HEK293 (cell line): ENCODE results near the gene AGXT.

Experiments used
- CTCF ChIA-PET: fragments of 350-600 bp; formaldehyde crosslinking; extraction: SDS; loops from one replicate; lab custom pipeline; 2021; ENCODE audit warnings: antibody characterized with exemption; lab: Yijun Ruan, JAX
- POLR2A ChIA-PET: fragments of 300-600 bp; formaldehyde crosslinking; extraction: SDS; loops from one replicate; lab custom pipeline; 2020; ENCODE audit warnings: antibody characterized with exemption, inconsistent platforms; lab: Yijun Ruan, JAX
- H3K27ac ChIP-seq: fragments of 200-500 bp; sonication (Bioruptor generic); 2 replicates; pipeline ENCODE4 v1.5.1; 2014; ENCODE audit warnings: low read depth, low read length, control low read depth, inconsistent platforms; ENCODE audit errors: extremely low read depth
- H3K36me3 ChIP-seq, 2 experiments: fragments of 200-500 bp in 1 of 2; sonication (Bioruptor generic) in 1 of 2; 1 replicate in 1 of 2; 2 replicates in 1 of 2; pipeline ENCODE4 v1.5.1; 2014 to 2017; ENCODE audit warnings: inconsistent platforms in 2 of 2, low read length in 2 of 2; ENCODE audit not compliant: control insufficient read depth in 2 of 2, insufficient read depth in 1 of 2
- H3K4me1 ChIP-seq: fragments of 200-500 bp; sonication (Bioruptor generic); 2 replicates; pipeline ENCODE4 v1.5.1; 2014; ENCODE audit warnings: mild to moderate bottlenecking, low read length, inconsistent platforms; ENCODE audit not compliant: control insufficient read depth, insufficient read depth
- H3K4me3 ChIP-seq: 2 replicates; pipeline ENCODE4 v1.5.1; 2011; ENCODE audit warnings: low read depth, mild to moderate bottlenecking, control low read depth, low read length, moderate library complexity
- H3K9me3 ChIP-seq: fragments of 200-500 bp; sonication (Bioruptor generic); 2 replicates; pipeline ENCODE4 v1.5.1; 2014; ENCODE audit warnings: low read depth, low read length, inconsistent platforms; ENCODE audit not compliant: control insufficient read depth, insufficient read depth
- ATF2 ChIP-seq: fragments of 450-650 bp; formaldehyde crosslinking; IDR thresholded peaks from 2 replicates; pipeline ENCODE4 v1.5.1; 2016; ENCODE audit warnings: missing biosample characterization, missing genetic modification characterization, low read depth
- GFI1B ChIP-seq: fragments of 450-650 bp; formaldehyde crosslinking; IDR thresholded peaks from 2 replicates; pipeline ENCODE4 v1.5.1; 2016; ENCODE audit warnings: missing biosample characterization, missing genetic modification characterization
- GLIS1 ChIP-seq: fragments of 450-650 bp; formaldehyde crosslinking; IDR thresholded peaks from 2 replicates; pipeline ENCODE4 v1.5.1; 2016; ENCODE audit warnings: missing biosample characterization, missing genetic modification characterization
- KLF9 ChIP-seq: fragments of 450-650 bp; formaldehyde crosslinking; IDR thresholded peaks from 2 replicates; pipeline ENCODE4 v1.5.1; 2016; ENCODE audit warnings: missing biosample characterization, missing genetic modification characterization, low read depth
- MEIS1 ChIP-seq: sonication (generic); formaldehyde crosslinking; IDR thresholded peaks from 2 replicates; pipeline ENCODE4 v1.8.1; 2022; ENCODE audit warnings: missing genetic modification reagents, mild to moderate bottlenecking, borderline replicate concordance
- MYNN ChIP-seq: fragments of 450-650 bp; formaldehyde crosslinking; IDR thresholded peaks from 2 replicates; pipeline ENCODE4 v1.5.1; 2016; ENCODE audit warnings: missing biosample characterization, missing genetic modification characterization, borderline replicate concordance
- REST ChIP-seq: fragments of 450-650 bp; formaldehyde crosslinking; IDR thresholded peaks from 2 replicates; pipeline ENCODE4 v1.5.1; 2016; ENCODE audit warnings: missing biosample characterization, missing genetic modification characterization
- ZFP37 ChIP-seq: fragments of 450-650 bp; formaldehyde crosslinking; IDR thresholded peaks from 2 replicates; pipeline ENCODE4 v1.5.1; 2016; ENCODE audit warnings: missing biosample characterization, missing genetic modification characterization
- ZFP69B ChIP-seq: fragments of 450-650 bp; formaldehyde crosslinking; IDR thresholded peaks from 2 replicates; pipeline ENCODE4 v1.5.1; 2016; ENCODE audit warnings: missing biosample characterization, missing genetic modification characterization
- ZIC2 ChIP-seq: fragments of 450-650 bp; formaldehyde crosslinking; IDR thresholded peaks from 2 replicates; pipeline ENCODE4 v1.5.1; 2016; ENCODE audit warnings: missing biosample characterization, missing genetic modification characterization
- ZNF121 ChIP-seq: fragments of 450-650 bp; formaldehyde crosslinking; IDR thresholded peaks from 2 replicates; pipeline ENCODE4 v1.5.1; 2016; ENCODE audit warnings: missing biosample characterization, missing genetic modification characterization
- ZNF146 ChIP-seq: fragments of 450-650 bp; formaldehyde crosslinking; IDR thresholded peaks from 2 replicates; pipeline ENCODE4 v1.5.1; 2016; ENCODE audit warnings: missing biosample characterization, missing genetic modification characterization
- ZNF335 ChIP-seq: fragments of 450-650 bp; formaldehyde crosslinking; conservative IDR thresholded peaks from 2 replicates; pipeline ENCODE4 v1.5.1; 2016; ENCODE audit warnings: missing biosample characterization, missing genetic modification characterization
- ZNF391 ChIP-seq: fragments of 450-650 bp; formaldehyde crosslinking; IDR thresholded peaks from 2 replicates; pipeline ENCODE4 v1.5.1; 2016; ENCODE audit warnings: low read depth, missing biosample characterization, missing genetic modification characterization, borderline replicate concordance
- ZNF423 ChIP-seq: fragments of 450-650 bp; formaldehyde crosslinking; IDR thresholded peaks from 2 replicates; pipeline ENCODE4 v1.5.1; 2016; ENCODE audit warnings: missing biosample characterization, missing genetic modification characterization
- ZNF433 ChIP-seq: fragments of 450-650 bp; formaldehyde crosslinking; IDR thresholded peaks from 2 replicates; pipeline ENCODE4 v1.5.1; 2016; ENCODE audit warnings: missing biosample characterization, missing genetic modification characterization, low read depth
- ZNF580 ChIP-seq: fragments of 450-650 bp; formaldehyde crosslinking; IDR thresholded peaks from 2 replicates; pipeline ENCODE4 v1.5.1; 2016; ENCODE audit warnings: missing biosample characterization, missing genetic modification characterization
- ZNF585B ChIP-seq: fragments of 450-650 bp; formaldehyde crosslinking; IDR thresholded peaks from 2 replicates; pipeline ENCODE4 v1.5.1; 2016; ENCODE audit warnings: missing biosample characterization, missing genetic modification characterization
- ZNF610 ChIP-seq: fragments of 450-650 bp; formaldehyde crosslinking; IDR thresholded peaks from 2 replicates; pipeline ENCODE4 v1.5.1; 2016; ENCODE audit warnings: missing biosample characterization, missing genetic modification characterization, borderline replicate concordance
- ZNF623 ChIP-seq: fragments of 450-650 bp; formaldehyde crosslinking; IDR thresholded peaks from 2 replicates; pipeline ENCODE4 v1.5.1; 2016; ENCODE audit warnings: missing biosample characterization, missing genetic modification characterization
- ZNF624 ChIP-seq: fragments of 450-650 bp; formaldehyde crosslinking; IDR thresholded peaks from 2 replicates; pipeline ENCODE4 v1.5.1; 2017; ENCODE audit warnings: missing biosample characterization, missing genetic modification characterization
- ZNF664 ChIP-seq: fragments of 450-650 bp; formaldehyde crosslinking; IDR thresholded peaks from 2 replicates; pipeline ENCODE4 v1.5.1; 2016; ENCODE audit warnings: missing biosample characterization, missing genetic modification characterization
- ZNF670 ChIP-seq: fragments of 450-650 bp; formaldehyde crosslinking; IDR thresholded peaks from 2 replicates; pipeline ENCODE4 v1.5.1; 2016; ENCODE audit warnings: missing biosample characterization, missing genetic modification characterization, low read depth
- ZNF692 ChIP-seq: fragments of 450-650 bp; formaldehyde crosslinking; IDR thresholded peaks from 2 replicates; pipeline ENCODE4 v1.5.1; 2016; ENCODE audit warnings: missing biosample characterization, missing genetic modification characterization
- ZNF707 ChIP-seq: fragments of 450-650 bp; formaldehyde crosslinking; IDR thresholded peaks from 2 replicates; pipeline ENCODE4 v1.5.1; 2016; ENCODE audit warnings: missing biosample characterization, missing genetic modification characterization
- ZNF76 ChIP-seq: fragments of 450-650 bp; formaldehyde crosslinking; IDR thresholded peaks from 2 replicates; pipeline ENCODE4; 2016; ENCODE audit warnings: low read depth, missing biosample characterization, missing genetic modification characterization, borderline replicate concordance
- ZNF785 ChIP-seq: fragments of 450-650 bp; formaldehyde crosslinking; IDR thresholded peaks from 2 replicates; pipeline ENCODE4 v1.5.1; 2016; ENCODE audit warnings: missing biosample characterization, missing genetic modification characterization
- ZNF830 ChIP-seq: fragments of 450-650 bp; IDR thresholded peaks from 2 replicates; pipeline ENCODE4 v1.5.0; 2018; ENCODE audit warnings: missing biosample characterization, missing genetic modification characterization, low read depth, mild to moderate bottlenecking, moderate library complexity
- ZNF843 ChIP-seq: fragments of 450-650 bp; formaldehyde crosslinking; IDR thresholded peaks from 2 replicates; pipeline ENCODE4 v1.5.1; 2016; ENCODE audit warnings: missing biosample characterization, missing genetic modification characterization
- ZSCAN23 ChIP-seq: fragments of 450-650 bp; formaldehyde crosslinking; IDR thresholded peaks from 2 replicates; pipeline ENCODE4 v1.5.1; 2016; ENCODE audit warnings: missing biosample characterization, missing genetic modification characterization

Gene AGXT

GRCh38 chr2:240831594-240832204, 36.9 kb upstream of the AGXT start:
- peaks cover 2% of the 10 kb centered on the region; the same call in 1 of the 2 replicates for H3K4me1 ChIP-seq
- ChIA-PET POLR2A (no interaction called here), CTCF (no interaction called here)
- no peak overlapping the region for H3K27ac ChIP-seq
- no peaks in the 10 kb centered on the region for H3K36me3 ChIP-seq
- H3K9me3 ChIP-seq = no peaks in the 10 kb centered on the region
- H3K4me3 ChIP-seq = peak overlapping the region; percentile 18
- TF ChIP-seq ZNF843 (tag by site-specific recombination) = no peak
- peak; percentile 59 for TF ChIP-seq ZNF335 (tag by site-specific recombination)
- no peak for TF ChIP-seq ZNF664 (tag by site-specific recombination)
- TF ChIP-seq ZFP37 (tag by site-specific recombination) = no peak

GRCh38 chr2:240832205-240832727, 36.4 kb upstream of the AGXT start:
- no peaks in the 10 kb centered on the region for H3K36me3 ChIP-seq
- CTCF ChIA-PET = no interaction called here
- no peak overlapping the region for H3K27ac ChIP-seq
- H3K4me1 ChIP-seq = peaks cover 2% of the 10 kb centered on the region; the same call in 1 of the 2 replicates
- H3K9me3 ChIP-seq = no peaks in the 10 kb centered on the region
- POLR2A ChIA-PET = no interaction called here
- H3K4me3 ChIP-seq = peak overlapping the region; percentile 18
- no peak for TF ChIP-seq ZNF785 (tag by site-specific recombination)
- TF ChIP-seq ZNF670 (tag by site-specific recombination) = no peak
- TF ChIP-seq MEIS1 (CRISPR knock-in tag) = no peak
- TF ChIP-seq ZNF121 (tag by site-specific recombination) = no peak
- TF ChIP-seq ATF2 (tag by site-specific recombination) = no peak
- TF ChIP-seq ZNF623 = no peak
- 0 out of 2 replicates have a peak, but pooled peaks have one; percentile 12 for TF ChIP-seq ZIC2 (tag by site-specific recombination)
- TF ChIP-seq ZNF707 (tag by site-specific recombination) = no peak
- TF ChIP-seq ZSCAN23 (tag by site-specific recombination) = no peak
- no peak for TF ChIP-seq ZNF610 (tag by site-specific recombination)
- TF ChIP-seq ZNF146 (tag by site-specific recombination) = no peak
- TF ChIP-seq ZNF76 (tag by site-specific recombination) = no peak
- no peak for TF ChIP-seq ZNF423 (tag by site-specific recombination)
- no peak for TF ChIP-seq ZNF580 (tag by site-specific recombination)
- TF ChIP-seq GLIS1 = peak; percentile 60
- TF ChIP-seq ZNF391 (tag by site-specific recombination) = no peak
- peak; percentile 70; the same call in 1 of the 2 replicates for TF ChIP-seq MYNN (tag by site-specific recombination)
- TF ChIP-seq KLF9 (tag by site-specific recombination) = no peak
- no peak for TF ChIP-seq REST
- no peak for TF ChIP-seq ZNF624 (tag by site-specific recombination)
- TF ChIP-seq ZNF692 (tag by site-specific recombination) = peak; percentile 95
- no peak for TF ChIP-seq GFI1B
- peak; percentile 89 for TF ChIP-seq ZFP69B (tag by site-specific recombination)
- TF ChIP-seq ZNF433 (tag by site-specific recombination) = no peak
- TF ChIP-seq ZNF830 (tag by site-specific recombination) = no peak
- no peak for TF ChIP-seq ZNF585B (tag by site-specific recombination)
